H1 (cell line): ENCODE results near the gene PLEKHM3. TPM values are rescaled to one million over a fixed set of nuclear protein-coding genes. Genes with fewer than 3 reads are reported as not detected.

Experiments
- CHD7 ChIP-seq: fragments of 300-600 bp; sonication (generic); IDR thresholded peaks from 2 replicates; pipeline ENCODE4 v1.7.1; 2012; ENCODE audit warnings: low read length, moderate library complexity, mild to moderate bottlenecking, inconsistent platforms; ENCODE audit not compliant: insufficient replicate concordance
- RAD21 ChIP-seq, 2 experiments: IDR thresholded peaks in 1 of 2; conservative IDR thresholded peaks in 1 of 2; 2 replicates each; pipeline ENCODE4 v1.6.1; 2011; ENCODE audit warnings: low read depth in 2 of 2, low read length in 2 of 2, improper control_type of control experiment in 1 of 2, inconsistent platforms in 1 of 2, mild to moderate bottlenecking in 1 of 2, moderate library complexity in 1 of 2
- TCF12 ChIP-seq: IDR thresholded peaks from 2 replicates; pipeline ENCODE4 v1.6.1; 2011; ENCODE audit warnings: low read depth, mild to moderate bottlenecking, low read length
- polyA plus RNA-seq, 7 experiments: library from polyadenylated mRNA; depleted of rRNA in 3 of 7; stranded (reverse) in 5 of 7; unstranded in 2 of 7; fragments of >200 nt in 5 of 7; fragments of 200-250 nt in 2 of 7; gene quantifications; 1 replicate in 5 of 7; 2 replicates in 1 of 7; 4 replicates in 1 of 7; pipeline versions ENCODE4 v1.2.1 to v1.2.3, GENCODE V29; 2011 to 2013; ENCODE audit warnings: missing spikeins in 2 of 7, mixed read lengths in 2 of 7
- total RNA-seq: library from RNA; stranded (reverse); fragmentation: NEBNext Ultra II Directional; extraction: Animal tissue kit (Norgen Biotek cat#: 25700); gene quantifications from 2 replicates; pipeline ENCODE4 v1.2.1, GENCODE V29; 2021

The PLEKHM3 gene
- total and polyA plus RNA-seq, 2 of the 8 experiments (the other 6 are each of a cell fraction or from before 2014, with no cell fraction given), result 2.3 to 5.8 TPM

GRCh38 chr2:207919164-207919919, 106.0 kb downstream of the PLEKHM3 start (continued):
- no peak for TF ChIP-seq CHD7
- no peak for TF ChIP-seq RAD21 (IDR thresholded peaks at IDR 0.05 in 1 of 2, conservative IDR thresholded peaks at IDR 0.05 in 1 of 2; ENCODE audit: low read depth in 2 of 2, low read length in 2 of 2)
- no peak for TF ChIP-seq TCF12
